ENCODE measurements around the gene SEPTIN10. TPM values are rescaled to one million over a fixed set of nuclear protein-coding genes. Genes with fewer than 3 reads are reported as not detected.

Gene SEPTIN10
- total RNA-seq, 1 experiment from 2014 or later = 92.5 TPM

GRCh38 chr2:109517118-109517889, 96.5 kb downstream of the SEPTIN10 start:
- H3K27ac ChIP-seq (ENCODE audit: insufficient read length, low read depth, low read length) = no peak overlapping the region
- H3K79me1 ChIP-seq (ENCODE audit: insufficient read depth, low read depth, low read length, poor library complexity, severe bottlenecking) = no peaks in the 10 kb centered on the region
- no peak for DNase-seq
- no peak overlapping the region for H2BK5ac ChIP-seq (ENCODE audit: insufficient read length, low read length)
- no peak overlapping the region for H3K18ac ChIP-seq (ENCODE audit: insufficient read length, low read depth, low read length)
- no peak overlapping the region for H3T11ph ChIP-seq (ENCODE audit: low read length)
- H2BK15ac ChIP-seq (ENCODE audit: low read depth, low read length) = no peak overlapping the region
- no peak overlapping the region for H2AK5ac ChIP-seq (ENCODE audit: insufficient read length, low read length)
- H4K20me1 ChIP-seq (ENCODE audit: control insufficient read depth, insufficient read depth, insufficient read length) = no peaks in the 10 kb centered on the region
- H3K27me3 ChIP-seq (ENCODE audit: insufficient read depth, low read length) = no peaks in the 10 kb centered on the region
- no peak overlapping the region; the same call in 1 of the 2 replicates for H3K14ac ChIP-seq (ENCODE audit: insufficient read depth, low read length)
- no peak overlapping the region; a peak in 2 of 7 replicates for H3K27ac Mint-ChIP-seq
- no peak for TF ChIP-seq CTCF (conservative IDR thresholded peaks at IDR 0.05)
- H3K4me1 ChIP-seq (ENCODE audit: insufficient read depth, low read length) = no peaks in the 10 kb centered on the region
- no peak overlapping the region for H2BK20ac ChIP-seq (ENCODE audit: low read depth, low read length, poor library complexity, severe bottlenecking)
- no peak overlapping the region for H4K5ac ChIP-seq (ENCODE audit: insufficient read length, low read depth, low read length)
- H3K9ac ChIP-seq (ENCODE audit: extremely low read depth, insufficient read length, low read length) = no peak overlapping the region
- H3K27me3 Mint-ChIP-seq (ENCODE audit: low read depth) = peaks cover 2% of the 10 kb centered on the region
- no peak overlapping the region for H3K56ac ChIP-seq (ENCODE audit: insufficient read length, low read depth, low read length)
- H2AFZ ChIP-seq (ENCODE audit: low read length) = no peak overlapping the region
- no peak overlapping the region for H2BK120ac ChIP-seq (ENCODE audit: low read depth, low read length, poor library complexity, severe bottlenecking)
- H3K23me2 ChIP-seq (ENCODE audit: insufficient read length, low read depth, low read length, poor library complexity, severe bottlenecking) = no peaks in the 10 kb centered on the region
- no peak overlapping the region for H3K4ac ChIP-seq (ENCODE audit: low read depth, low read length)
- no peaks in the 10 kb centered on the region; a peak in 1 of 7 replicates for H3K36me3 Mint-ChIP-seq (ENCODE audit: insufficient read depth in 1 of 3, low read depth in 3 of 3)
- H3K4me1 Mint-ChIP-seq = peaks cover 4% of the 10 kb centered on the region in 2 experiments; a peak in 2 of 4 replicates
- no CpG with 5 or more reads among the region's 26 CpGs for WGBS (ENCODE audit: extremely low coverage, insufficient read length, low lambda C conversion rate)
- no peak overlapping the region for H4K8ac ChIP-seq (replicated peaks; ENCODE audit: insufficient read length, low read depth, low read length)
- H3K23ac ChIP-seq (ENCODE audit: insufficient read length, low read depth, low read length) = no peak overlapping the region
- no peaks in the 10 kb centered on the region for H3K9me3 ChIP-seq (ENCODE audit: control insufficient read depth, low read depth, low read length)
- H3K4me3 Mint-ChIP-seq = no peak overlapping the region
- H2BK12ac ChIP-seq (ENCODE audit: insufficient read length, low read depth, low read length) = no peak overlapping the region
- no peaks in the 10 kb centered on the region for H3K9me3 Mint-ChIP-seq
- H3K79me2 ChIP-seq (ENCODE audit: insufficient read depth, low read length) = no peaks in the 10 kb centered on the region
- H3K4me2 ChIP-seq (ENCODE audit: insufficient read depth, insufficient read length, low read length) = no peak overlapping the region
- no peak overlapping the region for H4K91ac ChIP-seq (ENCODE audit: insufficient read length, low read depth, low read length)
